ENCODE measurements around the gene BLTP2.

- TF ChIP-seq POLR2AphosphoS5 (IDR thresholded peaks at IDR 0.05; ENCODE audit: borderline replicate concordance, low read depth, low read length) (no peak), EZH2 (IDR thresholded peaks at IDR 0.05) (no peak)
Observed at GRCh38 chr17:28623696-28624095, 21.3 kb downstream of the BLTP2 start.

Data from SK-N-MC (cell line).